ENCODE data around the gene KRTDAP. TPM values are rescaled to one million over a fixed set of nuclear protein-coding genes. Genes with fewer than 3 reads are reported as not detected.

The KRTDAP gene
- total RNA-seq, 3 donors from 2014 or later: not detected

GRCh38 chr19:35449359-35450043 lies 40.8 kb downstream of the KRTDAP start:
- intact Hi-C loops (cut with DNase I; ENCODE audit: low total_unique reads): no loop called here
- Histone ChIP-seq H3K27me3 (no peaks in the 10 kb centered on the region), H3K27ac (peak overlapping the region in 1 of 2 donors; percentile 69), H3K9me3 (no peaks in the 10 kb centered on the region), H3K4me1 (no peaks in the 10 kb centered on the region), H3K4me3 (no peak overlapping the region), H3K36me3 (no peaks in the 10 kb centered on the region)
- no peak for TF ChIP-seq POLR2AphosphoS5 (IDR thresholded peaks at IDR 0.05)
- TF ChIP-seq CTCF (IDR thresholded peaks at IDR 0.05): no peak
- no peak for TF ChIP-seq POLR2A (IDR thresholded peaks at IDR 0.05)
- DNase-seq (ENCODE audit: low spot score in 2 of 2): peak in 1 of 2 donors; percentile 54

- Histone ChIP-seq H3K36me3 (no peaks in the 10 kb centered on the region), H3K27ac (peak within 1 kb of the TSS in 1 of 2 donors; percentile 69), H3K9me3 (no peaks in the 10 kb centered on the region), H3K4me1 (no peaks in the 10 kb centered on the region), H3K4me3 (no peak within 1 kb of the TSS), H3K27me3 (no peaks in the 10 kb centered on the region)
- intact Hi-C loops (cut with DNase I; ENCODE audit: low total_unique reads): no loop called here
- TF ChIP-seq POLR2A (IDR thresholded peaks at IDR 0.05) (no peak), CTCF (IDR thresholded peaks at IDR 0.05) (no peak), POLR2AphosphoS5 (IDR thresholded peaks at IDR 0.05) (no peak)
- no peak for DNase-seq (ENCODE audit: low spot score in 2 of 2)
Observed at GRCh38 chr19:35447606-35448469, 42.4 kb downstream of the KRTDAP start, which contains the start of gene FFAR2. FFAR2 (plus strand) TSS chr19:35448257; CDS start chr19:35449715, 1,458 bp downstream.

GRCh38 chr19:35445826-35446593 lies 44.3 kb downstream of the KRTDAP start:
- TF ChIP-seq POLR2AphosphoS5 (IDR thresholded peaks at IDR 0.05): no peak
- TF ChIP-seq POLR2A (IDR thresholded peaks at IDR 0.05): no peak
- H3K4me1 ChIP-seq: no peaks in the 10 kb centered on the region
- no peaks in the 10 kb centered on the region for H3K9me3 ChIP-seq
- no peak for DNase-seq (ENCODE audit: low spot score in 2 of 2)
- H3K27me3 ChIP-seq: no peaks in the 10 kb centered on the region
- H3K36me3 ChIP-seq: no peaks in the 10 kb centered on the region
- no peak overlapping the region for H3K27ac ChIP-seq
- no peak overlapping the region for H3K4me3 ChIP-seq
- intact Hi-C loops (cut with DNase I; ENCODE audit: low total_unique reads): no loop called here

- Histone ChIP-seq H3K4me1 (no peaks in the 10 kb centered on the region), H3K36me3 (no peaks in the 10 kb centered on the region), H3K27ac (no peak overlapping the region), H3K4me3 (no peak overlapping the region), H3K27me3 (no peaks in the 10 kb centered on the region), H3K9me3 (no peaks in the 10 kb centered on the region)
- TF ChIP-seq POLR2A (IDR thresholded peaks at IDR 0.05) (no peak), CTCF (IDR thresholded peaks at IDR 0.05) (no peak), POLR2AphosphoS5 (IDR thresholded peaks at IDR 0.05) (no peak)
- intact Hi-C loops (cut with DNase I; ENCODE audit: low total_unique reads): no loop called here
- no peak for DNase-seq (ENCODE audit: low spot score in 2 of 2)
Observed at GRCh38 chr19:35444735-35445134, 45.5 kb downstream of the KRTDAP start.

- Histone ChIP-seq H3K27me3 (no peaks in the 10 kb centered on the region), H3K4me3 (no peak overlapping the region), H3K36me3 (no peaks in the 10 kb centered on the region), H3K27ac (no peak overlapping the region), H3K9me3 (no peaks in the 10 kb centered on the region), H3K4me1 (no peaks in the 10 kb centered on the region)
- no peak for DNase-seq (ENCODE audit: low spot score in 2 of 2)
- TF ChIP-seq POLR2A (IDR thresholded peaks at IDR 0.05) (no peak), CTCF (IDR thresholded peaks at IDR 0.05) (no peak), POLR2AphosphoS5 (IDR thresholded peaks at IDR 0.05) (no peak)
- intact Hi-C loops (cut with DNase I; ENCODE audit: low total_unique reads): no loop called here
Observed at GRCh38 chr19:35442091-35442490, 48.2 kb downstream of the KRTDAP start.

Measured in breast epithelium (tissue), 4 donors.